GM12873 (cell line): ENCODE results near the gene APOA4.

ENCODE experiments used
- CTCF ChIP-seq: IDR thresholded peaks from 2 replicates; pipeline ENCODE4 v1.5.1; 2012; ENCODE audit warnings: low read depth, mild to moderate bottlenecking, moderate library complexity, low read length, control low read depth; ENCODE audit not compliant: insufficient read depth; ENCODE audit errors: missing control alignments

Gene APOA4

GRCh38 chr11:116790167-116791001, 32.7 kb downstream of the APOA4 start:
- no peak for TF ChIP-seq CTCF

- TF ChIP-seq CTCF, result no peak
Observed at GRCh38 chr11:116788975-116789374, 34.1 kb downstream of the APOA4 start.

- no peak for TF ChIP-seq CTCF
Observed at GRCh38 chr11:116788534-116788933, 34.6 kb downstream of the APOA4 start.

GRCh38 chr11:116787786-116788486, 35.2 kb downstream of the APOA4 start, which contains the start of gene ZPR1:
Gene ZPR1, minus strand, starts transcription at chr11:116788023. Its CDS starts 33 bp downstream, at chr11:116787990.
- TF ChIP-seq CTCF, result no peak

- no peak for TF ChIP-seq CTCF
Observed at GRCh38 chr11:116787436-116787785, 35.7 kb downstream of the APOA4 start.

GRCh38 chr11:116786966-116787365, 36.1 kb downstream of the APOA4 start:
- TF ChIP-seq CTCF, result no peak

- TF ChIP-seq CTCF, result no peak
Observed at GRCh38 chr11:116786326-116786725, 36.8 kb downstream of the APOA4 start.
